Brain microvascular endothelial cell (primary cell): ENCODE results near the gene THADA.
A peak's percentile ranks its signal among the peaks of the same experiment; 100 is the strongest.

Experiments
- DNase-seq: peaks from one replicate; pipeline ENCODE4 v3.0.0-alpha.2; 2020
- H3K27ac ChIP-seq: fragments of 250-450 bp; sonication (Bioruptor Pico); 2 replicates; pipeline ENCODE4 v1.5.1; 2020; ENCODE audit warnings: mild to moderate bottlenecking, moderate library complexity
- H3K27me3 ChIP-seq: fragments of 250-450 bp; sonication (Bioruptor Pico); replicated peaks from 2 replicates; pipeline ENCODE4 v1.5.1; 2020; ENCODE audit warnings: mild to moderate bottlenecking
- H3K36me3 ChIP-seq: fragments of 250-450 bp; sonication (Bioruptor Pico); replicated peaks from 2 replicates; pipeline ENCODE4 v1.5.1; 2020; ENCODE audit warnings: mild to moderate bottlenecking
- H3K4me3 ChIP-seq: 2 replicates; pipeline ENCODE4 v1.5.1; 2011; ENCODE audit warnings: low read depth, mild to moderate bottlenecking, control low read depth, low read length, moderate library complexity
- in situ Hi-C: cut with HindIII; loops from 2 replicates; pipeline ENCODE4 v1.10.0; 2017; ENCODE audit warnings: low sequenced_read_pairs, low pct_ligation_motif_present
- TF ChIP-seq, protein P1 (sequence below): IDR thresholded peaks from 2 replicates; pipeline ENCODE4 v1.5.1; 2011; ENCODE audit warnings: low read depth, mild to moderate bottlenecking, moderate library complexity, low read length, control low read depth, inconsistent platforms; ENCODE audit errors: missing control alignments

The THADA gene

DNA sequence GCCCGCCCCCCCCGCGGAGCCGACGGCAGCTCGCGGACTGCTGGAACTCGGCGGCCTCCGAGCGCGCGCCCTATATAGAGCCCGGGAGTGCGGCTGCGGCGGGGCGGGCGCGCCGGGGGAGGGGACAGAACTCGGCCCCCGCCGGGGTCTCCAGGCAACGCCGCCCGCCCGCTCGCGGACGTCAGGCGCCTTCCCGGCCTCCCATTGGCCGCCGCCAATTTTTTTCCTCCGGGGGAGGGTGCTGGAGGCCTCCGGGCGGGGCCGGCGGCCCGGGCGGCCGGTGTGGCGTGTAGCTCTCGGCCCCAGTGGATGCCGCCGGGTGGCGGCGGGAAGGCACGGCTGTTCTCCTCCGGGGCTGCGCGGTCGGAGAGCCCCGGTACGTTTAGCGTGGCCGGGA lies 369.3 kb downstream of the THADA start, which contains the start of gene ZFP36L2:
TSS of gene ZFP36L2 (minus strand) at position 49 of the 397 bp plus-strand sequence. CDS start 291 bp downstream, outside the sequence.
- in situ Hi-C loops: no loop called here
- no peaks in the 10 kb centered on the region for H3K27me3 ChIP-seq
- TF ChIP-seq, protein P1, sequence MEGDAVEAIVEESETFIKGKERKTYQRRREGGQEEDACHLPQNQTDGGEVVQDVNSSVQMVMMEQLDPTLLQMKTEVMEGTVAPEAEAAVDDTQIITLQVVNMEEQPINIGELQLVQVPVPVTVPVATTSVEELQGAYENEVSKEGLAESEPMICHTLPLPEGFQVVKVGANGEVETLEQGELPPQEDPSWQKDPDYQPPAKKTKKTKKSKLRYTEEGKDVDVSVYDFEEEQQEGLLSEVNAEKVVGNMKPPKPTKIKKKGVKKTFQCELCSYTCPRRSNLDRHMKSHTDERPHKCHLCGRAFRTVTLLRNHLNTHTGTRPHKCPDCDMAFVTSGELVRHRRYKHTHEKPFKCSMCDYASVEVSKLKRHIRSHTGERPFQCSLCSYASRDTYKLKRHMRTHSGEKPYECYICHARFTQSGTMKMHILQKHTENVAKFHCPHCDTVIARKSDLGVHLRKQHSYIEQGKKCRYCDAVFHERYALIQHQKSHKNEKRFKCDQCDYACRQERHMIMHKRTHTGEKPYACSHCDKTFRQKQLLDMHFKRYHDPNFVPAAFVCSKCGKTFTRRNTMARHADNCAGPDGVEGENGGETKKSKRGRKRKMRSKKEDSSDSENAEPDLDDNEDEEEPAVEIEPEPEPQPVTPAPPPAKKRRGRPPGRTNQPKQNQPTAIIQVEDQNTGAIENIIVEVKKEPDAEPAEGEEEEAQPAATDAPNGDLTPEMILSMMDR: no peak
- peaks cover 20% of the 10 kb centered on the region for H3K36me3 ChIP-seq
- DNase-seq: peak; percentile 89
- peak within 1 kb of the TSS; percentile 82 for H3K27ac ChIP-seq
- peak within 1 kb of the TSS; percentile 82 for H3K4me3 ChIP-seq

DNA sequence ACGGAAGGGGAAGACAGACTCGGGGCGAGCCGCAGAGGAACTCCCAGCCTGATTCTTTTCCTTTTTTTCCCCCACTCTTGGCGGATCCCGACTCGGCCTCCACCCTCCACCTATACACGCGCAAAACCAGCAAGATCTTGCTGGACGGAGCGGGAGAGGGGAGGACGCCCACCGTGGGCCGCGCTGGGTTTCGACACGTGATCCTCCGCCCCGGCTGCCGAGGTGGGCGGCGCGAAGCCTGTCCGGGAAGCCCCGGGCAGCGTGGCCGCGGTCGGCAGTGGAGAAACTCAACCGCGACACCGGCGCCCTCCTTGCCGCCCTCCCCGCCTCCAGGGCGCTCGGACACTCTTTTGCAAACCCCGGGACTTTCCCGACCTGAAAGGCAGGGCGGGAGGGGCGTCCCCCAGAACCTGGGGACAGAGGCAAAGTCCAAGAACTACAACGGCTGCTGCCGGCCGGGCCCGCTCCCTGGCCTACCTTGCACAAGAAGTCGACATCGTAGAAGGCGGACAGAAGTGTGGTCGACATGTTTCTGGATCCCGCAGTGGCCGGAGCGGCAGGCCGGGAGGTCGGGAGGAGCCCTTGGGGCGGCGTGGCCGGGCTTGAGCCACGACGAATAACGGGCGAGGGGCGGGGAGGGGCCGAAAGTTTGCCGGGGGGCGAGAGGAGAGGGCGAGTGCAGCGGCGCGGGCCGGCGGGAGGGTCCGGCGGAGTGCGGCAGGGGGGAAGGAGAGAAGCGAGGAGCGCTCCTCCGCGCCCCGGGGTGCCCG lies 369.9 kb downstream of the THADA start:
- H3K36me3 ChIP-seq: peaks cover 18% of the 10 kb centered on the region
- peak overlapping the region; percentile 82 for H3K27ac ChIP-seq
- H3K27me3 ChIP-seq: no peaks in the 10 kb centered on the region
- DNase-seq: peak; percentile 41
- H3K4me3 ChIP-seq: peak overlapping the region; percentile 82
- in situ Hi-C loops: no loop called here
- TF ChIP-seq, protein P1: no peak

DNA sequence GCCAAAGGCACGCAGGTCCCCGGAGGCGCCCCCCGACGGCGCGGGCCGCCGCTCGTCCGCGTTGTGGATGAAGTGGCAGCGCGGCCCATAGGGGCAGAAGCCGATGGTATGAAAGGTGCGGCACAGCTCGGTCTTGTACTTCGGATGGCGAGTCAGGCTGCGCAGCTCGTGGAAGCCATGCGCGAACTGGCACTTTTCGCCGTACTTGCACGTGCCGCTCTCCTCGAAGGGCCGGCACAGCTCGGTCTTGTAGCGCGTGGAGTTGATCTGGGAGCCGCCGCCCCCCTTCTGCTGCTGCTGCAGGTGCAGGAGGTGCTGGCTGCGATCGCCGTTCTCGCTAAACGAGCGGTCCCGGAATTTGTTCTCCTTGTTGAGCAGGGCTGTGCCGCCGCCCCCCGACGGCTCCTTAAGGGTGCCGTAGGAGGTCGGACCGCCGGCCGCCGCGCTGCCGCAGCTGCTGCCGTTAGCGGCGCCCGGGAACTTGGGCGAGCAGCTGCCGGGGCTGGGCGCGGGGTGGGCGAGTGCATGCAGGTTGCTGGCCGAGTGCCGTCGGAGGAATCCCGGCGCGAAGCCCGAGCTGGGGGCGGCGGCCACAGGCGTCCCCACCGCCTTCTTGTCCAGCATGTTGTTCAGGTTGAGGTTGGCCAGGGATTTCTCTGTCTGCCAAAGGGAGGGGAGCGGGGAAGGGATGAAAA lies 370.6 kb downstream of the THADA start:
- in situ Hi-C loops: no loop called here
- peak overlapping the region; percentile 82 for H3K27ac ChIP-seq
- TF ChIP-seq, protein P1: no peak
- no peaks in the 10 kb centered on the region for H3K27me3 ChIP-seq
- peak overlapping the region; percentile 82 for H3K4me3 ChIP-seq
- peak; percentile 34 for DNase-seq
- peaks cover 18% of the 10 kb centered on the region for H3K36me3 ChIP-seq

DNA sequence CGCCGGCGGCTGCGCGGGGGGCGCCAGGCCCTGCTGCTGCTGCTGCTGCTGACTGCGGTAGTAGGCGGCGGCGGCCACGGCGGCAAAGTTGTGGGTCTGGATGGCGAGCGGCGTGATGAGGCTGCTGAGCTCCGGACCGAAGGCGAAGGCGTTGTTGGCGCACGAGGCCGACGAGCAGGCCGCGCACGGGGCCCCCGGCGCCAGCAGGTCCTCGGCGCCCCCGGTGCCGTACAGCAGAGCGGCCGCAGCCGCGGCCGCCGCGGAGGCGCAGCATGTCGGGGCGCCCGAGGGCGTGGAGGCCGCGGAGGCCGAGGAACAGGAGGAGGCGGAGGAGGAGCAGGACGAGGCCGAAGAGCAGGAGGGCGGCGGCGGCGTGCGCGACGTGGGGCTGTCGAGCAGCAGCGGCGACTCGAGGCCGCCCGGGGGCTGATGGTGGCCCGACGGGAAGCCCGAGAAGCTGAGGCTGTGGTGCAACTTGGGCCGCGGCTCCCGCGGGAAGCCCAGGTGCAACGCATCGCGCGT lies 371.2 kb downstream of the THADA start:
- no peaks in the 10 kb centered on the region for H3K27me3 ChIP-seq
- peak overlapping the region; percentile 82 for H3K4me3 ChIP-seq
- peaks cover 18% of the 10 kb centered on the region for H3K36me3 ChIP-seq
- in situ Hi-C loops: no loop called here
- peak; percentile 8 for DNase-seq
- TF ChIP-seq, protein P1: no peak
- peak overlapping the region; percentile 82 for H3K27ac ChIP-seq

DNA sequence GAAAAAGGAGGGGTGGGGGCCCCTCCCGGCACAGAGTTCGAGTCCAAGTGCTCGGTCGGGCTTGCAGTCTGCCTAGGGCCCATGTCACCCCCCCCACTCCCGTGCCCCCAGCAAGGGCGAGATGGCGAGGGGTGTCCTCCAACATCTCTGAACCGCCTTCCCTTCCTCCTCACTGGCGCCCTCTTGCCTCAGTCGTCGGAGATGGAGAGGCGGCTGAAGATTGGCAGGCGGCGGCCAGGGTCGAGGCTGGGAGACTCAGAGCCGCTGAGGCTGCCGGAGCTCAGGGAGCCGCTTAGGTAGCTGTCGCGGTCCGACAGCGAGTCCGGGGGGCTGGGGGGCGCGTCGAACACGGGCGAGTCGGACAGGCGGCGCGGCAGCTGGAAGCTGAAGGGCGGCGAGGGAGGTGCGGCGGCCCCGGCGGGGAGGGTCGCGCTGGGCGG lies 371.7 kb downstream of the THADA start:
- in situ Hi-C loops: no loop called here
- H3K4me3 ChIP-seq: peak overlapping the region; percentile 82
- H3K27ac ChIP-seq: peak overlapping the region; percentile 82
- peaks cover 18% of the 10 kb centered on the region for H3K36me3 ChIP-seq
- DNase-seq: peak; percentile 55
- TF ChIP-seq, protein P1: peak; percentile 74
- no peaks in the 10 kb centered on the region for H3K27me3 ChIP-seq
